Measurements from ENCODE around the gene ACBD4. TPM values are rescaled to one million over a fixed set of nuclear protein-coding genes. Genes with fewer than 3 reads are reported as not detected.

ACBD4 gene
- total RNA-seq, 4 donors from 2014 or later: 24.9 to 96.1 (median 38.6) TPM

GRCh38 chr17:45118691-45119090, 16.8 kb upstream of the ACBD4 start:
- H3K27me3 ChIP-seq: no peaks in the 10 kb centered on the region
- TF ChIP-seq CTCF (IDR thresholded peaks at IDR 0.05) (no peak), EP300 (IDR thresholded peaks at IDR 0.05; ENCODE audit: low read depth) (no peak), POLR2A (IDR thresholded peaks at IDR 0.05) (no peak), POLR2AphosphoS5 (IDR thresholded peaks at IDR 0.05) (no peak)
- no peak for DNase-seq
- intact Hi-C loops (cut with DNase I; ENCODE audit: low total_unique reads) (no loop called here), in situ Hi-C loops (cut with MboI; ENCODE audit: low pct_ligation_motif_present in 1 of 4, low pct_unique_long_range_greater_than_20kb in 1 of 4, low sequenced_read_pairs in 3 of 4) (no loop called here)
- peaks cover 16 to 20% (median 18%) of the 10 kb centered on the region in 4 donors for H3K4me1 ChIP-seq
- peaks cover 0 to 8% (median 0%) of the 10 kb centered on the region in 4 donors for H3K36me3 ChIP-seq
- no peak overlapping the region for H3K27ac ChIP-seq
- 91% methylated on average over 22 of the region's 23 CpGs; no CpG with 5 or more reads in 1 of the 2 donors for WGBS, 2 donors (ENCODE audit: low coverage in 1 of 2)
- no peaks in the 10 kb centered on the region for H3K9me3 ChIP-seq
- no peak overlapping the region for H3K4me3 ChIP-seq

- no peak overlapping the region for H3K27ac ChIP-seq
- H3K9me3 ChIP-seq: no peaks in the 10 kb centered on the region
- H3K36me3 ChIP-seq: peaks cover 0 to 8% (median 0%) of the 10 kb centered on the region in 4 donors
- no peaks in the 10 kb centered on the region for H3K27me3 ChIP-seq
- in situ Hi-C loops (cut with MboI; ENCODE audit: low pct_ligation_motif_present in 1 of 4, low pct_unique_long_range_greater_than_20kb in 1 of 4, low sequenced_read_pairs in 3 of 4) (no loop called here), intact Hi-C loops (cut with DNase I; ENCODE audit: low total_unique reads) (no loop called here)
- H3K4me3 ChIP-seq: no peak overlapping the region
- H3K4me1 ChIP-seq: peaks cover 28 to 32% (median 30%) of the 10 kb centered on the region in 4 donors
- WGBS, 2 donors (ENCODE audit: low coverage in 1 of 2): 60 to 89% methylated on average over 1 to 8 of the region's 8 CpGs
- DNase-seq: no peak
- TF ChIP-seq EP300 (IDR thresholded peaks at IDR 0.05; ENCODE audit: low read depth) (no peak), CTCF (IDR thresholded peaks at IDR 0.05) (no peak), POLR2AphosphoS5 (IDR thresholded peaks at IDR 0.05) (no peak), POLR2A (IDR thresholded peaks at IDR 0.05) (no peak)
These were observed 15.5 kb upstream of the ACBD4 start for GRCh38 chr17:45119964-45120363.

- H3K4me3 ChIP-seq: no peak overlapping the region
- WGBS, 2 donors (ENCODE audit: low coverage in 1 of 2): 92% methylated on average over 21 of the region's 22 CpGs; no CpG with 5 or more reads in 1 of the 2 donors
- TF ChIP-seq EP300 (IDR thresholded peaks at IDR 0.05; ENCODE audit: low read depth) (no peak), CTCF (IDR thresholded peaks at IDR 0.05) (no peak), POLR2A (IDR thresholded peaks at IDR 0.05) (no peak), POLR2AphosphoS5 (IDR thresholded peaks at IDR 0.05) (no peak)
- H3K36me3 ChIP-seq: peaks cover 0 to 8% (median 0%) of the 10 kb centered on the region in 4 donors
- no peak for DNase-seq
- H3K4me1 ChIP-seq: peaks cover 28 to 37% (median 30%) of the 10 kb centered on the region in 4 donors
- no peaks in the 10 kb centered on the region for H3K9me3 ChIP-seq
- H3K27me3 ChIP-seq: no peaks in the 10 kb centered on the region
- intact Hi-C loops (cut with DNase I; ENCODE audit: low total_unique reads): no loop called here
- in situ Hi-C loops (cut with MboI; ENCODE audit: low pct_ligation_motif_present in 1 of 4, low pct_unique_long_range_greater_than_20kb in 1 of 4, low sequenced_read_pairs in 3 of 4): no loop called here
- H3K27ac ChIP-seq: no peak overlapping the region
These were observed 14.9 kb upstream of the ACBD4 start for GRCh38 chr17:45120558-45120957.

- H3K27ac ChIP-seq: no peak overlapping the region
- H3K36me3 ChIP-seq: peaks cover 0 to 8% (median 0%) of the 10 kb centered on the region in 4 donors
- DNase-seq: no peak
- intact Hi-C loops (cut with DNase I; ENCODE audit: low total_unique reads): no loop called here
- no peak overlapping the region for H3K4me3 ChIP-seq
- TF ChIP-seq POLR2A (IDR thresholded peaks at IDR 0.05) (no peak), CTCF (IDR thresholded peaks at IDR 0.05) (no peak), POLR2AphosphoS5 (IDR thresholded peaks at IDR 0.05) (no peak), EP300 (IDR thresholded peaks at IDR 0.05; ENCODE audit: low read depth) (no peak)
- H3K27me3 ChIP-seq: no peaks in the 10 kb centered on the region
- H3K4me1 ChIP-seq: peaks cover 28 to 39% (median 30%) of the 10 kb centered on the region in 4 donors
- in situ Hi-C loops (cut with MboI; ENCODE audit: low pct_ligation_motif_present in 1 of 4, low pct_unique_long_range_greater_than_20kb in 1 of 4, low sequenced_read_pairs in 3 of 4): no loop called here
- 86% methylated on average over 24 of the region's 45 CpGs; no CpG with 5 or more reads in 1 of the 2 donors for WGBS, 2 donors (ENCODE audit: low coverage in 1 of 2)
- no peaks in the 10 kb centered on the region for H3K9me3 ChIP-seq
These were observed 14.4 kb upstream of the ACBD4 start for GRCh38 chr17:45121055-45121454.

Measured in transverse colon (tissue), 4 donors.